NT2/D1 (cell line): ENCODE results near the gene KIF26A.

Experiments used
- DNase-seq: peaks from one replicate; pipeline ENCODE4 v3.0.0-alpha.2; 2011; ENCODE audit warnings: low read depth, low spot score
- H3K27me3 ChIP-seq: 2 replicates; pipeline ENCODE4 v1.6.0; 2011; ENCODE audit warnings: mild to moderate bottlenecking; ENCODE audit not compliant: insufficient read length, insufficient read depth
- H3K36me3 ChIP-seq: 2 replicates; pipeline ENCODE4 v1.6.1; 2011; ENCODE audit warnings: mild to moderate bottlenecking, low read length, mixed read lengths; ENCODE audit not compliant: insufficient read depth, insufficient read length
- H3K4me1 ChIP-seq: 2 replicates; pipeline ENCODE4 v1.5.1; 2011; ENCODE audit not compliant: insufficient read depth, insufficient read length
- H3K4me3 ChIP-seq: 2 replicates; pipeline ENCODE4 v1.5.1; 2011; ENCODE audit warnings: low read depth; ENCODE audit not compliant: insufficient read length
- H3K9ac ChIP-seq: 2 replicates; pipeline ENCODE4 v1.6.0; 2011; ENCODE audit warnings: low read depth; ENCODE audit not compliant: insufficient read length
- H3K9me3 ChIP-seq: 2 replicates; pipeline ENCODE4 v1.5.1; 2011; ENCODE audit warnings: mild to moderate bottlenecking, low read length; ENCODE audit not compliant: insufficient read depth
- SUZ12 ChIP-seq: IDR thresholded peaks from 2 replicates; pipeline ENCODE4 v1.6.1; 2011; ENCODE audit not compliant: insufficient read length, insufficient read depth; ENCODE audit errors: extremely low read depth
- YY1 ChIP-seq: IDR thresholded peaks from 2 replicates; pipeline ENCODE4 v1.6.1; 2011; ENCODE audit not compliant: insufficient read length, insufficient read depth
- ZNF274 ChIP-seq: IDR thresholded peaks from 2 replicates; pipeline ENCODE4 v1.6.1; 2011; ENCODE audit warnings: mild to moderate bottlenecking, low read depth, low read length

Gene KIF26A

DNA sequence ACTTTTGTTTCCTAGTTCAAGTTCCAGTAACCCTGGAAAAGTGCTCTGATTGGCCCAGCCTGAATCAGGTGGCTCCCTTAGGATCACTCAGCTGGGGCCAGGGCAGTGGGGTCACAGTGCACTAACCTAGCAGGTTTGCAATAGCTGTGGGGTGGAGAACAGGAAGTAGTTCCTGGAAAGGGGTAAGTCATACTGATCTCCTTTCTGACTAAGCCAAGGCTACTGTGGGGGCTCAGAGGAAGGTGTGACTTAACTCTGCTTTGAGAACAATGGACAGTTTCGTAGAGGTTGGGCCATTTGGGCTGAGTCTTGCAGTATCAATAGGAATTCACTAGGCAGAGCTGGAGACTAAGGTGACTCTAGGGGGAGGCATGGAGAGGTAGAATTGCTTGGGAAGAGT, 89.4 kb downstream of the KIF26A start:
- Histone ChIP-seq H3K9me3 (peaks cover 13% of the 10 kb centered on the region; the same call in 1 of the 2 replicates), H3K36me3 (no peaks in the 10 kb centered on the region), H3K4me3 (no peak overlapping the region), H3K27me3 (no peaks in the 10 kb centered on the region), H3K9ac (no peak overlapping the region), H3K4me1 (peaks cover 10% of the 10 kb centered on the region)
- DNase-seq: no peak
- no peak for TF ChIP-seq ZNF274
- no peak for TF ChIP-seq SUZ12
- no peak for TF ChIP-seq YY1

DNA sequence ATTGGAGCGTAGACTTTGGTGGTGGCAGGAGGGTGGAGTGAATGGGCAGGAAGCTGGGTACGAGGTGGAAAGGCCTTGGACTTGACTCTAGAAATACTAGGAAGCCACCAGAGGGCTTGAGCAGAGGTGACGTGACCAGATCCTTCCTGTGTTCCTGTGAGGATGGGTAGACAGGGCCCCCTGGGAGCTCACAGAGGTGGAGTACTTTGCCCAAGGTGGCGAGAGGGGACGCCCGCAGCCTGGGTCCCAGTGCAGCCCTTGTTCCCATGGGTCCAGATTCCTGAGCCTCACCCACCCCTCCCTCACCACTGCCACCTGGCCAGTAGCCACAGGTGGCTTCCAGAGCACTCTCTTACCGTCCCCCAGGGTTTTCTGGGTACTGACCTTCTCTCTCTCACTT, 89.8 kb downstream of the KIF26A start:
- peaks cover 17% of the 10 kb centered on the region; the same call in 1 of the 2 replicates for H3K9me3 ChIP-seq
- TF ChIP-seq ZNF274: no peak
- peaks cover 9% of the 10 kb centered on the region for H3K4me1 ChIP-seq
- no peaks in the 10 kb centered on the region for H3K36me3 ChIP-seq
- no peaks in the 10 kb centered on the region for H3K27me3 ChIP-seq
- no peak overlapping the region for H3K4me3 ChIP-seq
- no peak overlapping the region for H3K9ac ChIP-seq
- no peak for DNase-seq

DNA sequence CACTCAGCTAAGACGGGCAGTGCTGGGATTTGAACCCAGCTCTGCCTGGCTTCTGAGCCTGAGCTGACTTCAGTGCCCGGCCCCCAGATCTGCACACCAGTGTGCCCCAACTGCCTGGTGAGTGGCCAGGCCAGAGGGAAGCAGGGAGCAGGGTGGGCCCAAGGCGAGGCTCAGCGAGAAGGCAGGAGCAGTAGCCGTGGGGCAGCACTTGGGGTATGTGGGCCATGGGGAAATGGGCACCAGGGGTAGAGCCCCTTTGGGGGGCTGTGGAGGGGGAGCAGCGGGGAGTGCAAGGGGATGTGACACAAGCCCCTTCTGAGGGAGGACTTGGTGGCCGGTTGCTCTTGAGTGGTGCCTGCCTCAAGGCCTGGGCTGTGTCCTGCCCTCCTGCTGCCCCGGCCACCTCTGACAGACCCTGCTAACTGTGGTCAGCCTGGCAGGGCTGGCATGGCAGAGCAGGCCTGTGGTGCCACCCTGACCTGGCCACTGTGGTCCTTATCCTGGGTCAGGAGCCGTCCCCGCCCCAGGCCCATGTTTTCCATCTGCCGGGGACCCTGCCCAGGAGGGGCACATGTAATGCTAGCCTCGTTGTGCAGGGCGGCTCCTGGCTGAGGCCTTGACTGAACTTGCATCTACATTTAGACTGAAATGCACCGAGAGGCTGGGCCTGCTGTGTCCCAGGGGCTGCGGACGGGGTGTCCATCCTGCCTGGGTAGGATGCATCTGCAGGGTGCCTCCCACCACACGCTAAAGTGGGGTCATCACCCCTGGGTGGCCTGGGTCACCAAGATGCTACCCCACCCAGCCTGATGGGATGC, 90.5 kb downstream of the KIF26A start:
- Histone ChIP-seq H3K9ac (no peak overlapping the region), H3K36me3 (no peaks in the 10 kb centered on the region), H3K4me1 (peaks cover 3% of the 10 kb centered on the region), H3K4me3 (no peak overlapping the region), H3K9me3 (peaks cover 21% of the 10 kb centered on the region; the same call in 1 of the 2 replicates), H3K27me3 (no peaks in the 10 kb centered on the region)
- no peak for DNase-seq
- TF ChIP-seq SUZ12 (no peak), YY1 (no peak), ZNF274 (no peak)

DNA sequence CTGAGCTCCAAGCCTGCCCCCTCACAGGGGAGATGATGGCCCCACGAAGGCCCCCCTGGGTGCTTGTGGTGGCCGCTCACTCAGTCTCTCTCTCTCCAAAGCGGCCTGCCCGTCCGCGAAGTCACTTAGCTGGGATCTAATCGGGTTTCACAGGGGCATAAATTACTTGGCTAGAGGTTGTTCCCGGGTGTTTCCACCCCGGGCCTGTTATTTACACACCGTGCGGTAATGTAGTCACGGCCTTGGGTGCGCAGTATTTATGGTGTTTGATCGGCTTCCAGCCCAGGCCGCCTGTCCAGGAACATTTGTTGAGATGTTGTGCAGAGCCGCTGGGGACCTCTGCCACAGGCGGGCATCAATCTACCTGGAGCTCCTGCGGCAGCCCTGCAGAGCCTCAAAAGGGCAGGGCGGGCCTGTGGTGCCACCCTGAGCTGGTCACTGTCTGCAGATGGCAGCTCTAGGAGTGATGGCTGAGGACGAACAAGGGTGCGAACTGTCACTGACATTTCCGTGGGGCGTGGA, 91.2 kb downstream of the KIF26A start:
- Histone ChIP-seq H3K9me3 (peaks cover 28% of the 10 kb centered on the region; the same call in 1 of the 2 replicates), H3K4me3 (no peak overlapping the region), H3K9ac (no peak overlapping the region), H3K4me1 (no peaks in the 10 kb centered on the region), H3K36me3 (no peaks in the 10 kb centered on the region), H3K27me3 (no peaks in the 10 kb centered on the region)
- DNase-seq: no peak
- TF ChIP-seq ZNF274 (no peak), SUZ12 (no peak), YY1 (no peak)

DNA sequence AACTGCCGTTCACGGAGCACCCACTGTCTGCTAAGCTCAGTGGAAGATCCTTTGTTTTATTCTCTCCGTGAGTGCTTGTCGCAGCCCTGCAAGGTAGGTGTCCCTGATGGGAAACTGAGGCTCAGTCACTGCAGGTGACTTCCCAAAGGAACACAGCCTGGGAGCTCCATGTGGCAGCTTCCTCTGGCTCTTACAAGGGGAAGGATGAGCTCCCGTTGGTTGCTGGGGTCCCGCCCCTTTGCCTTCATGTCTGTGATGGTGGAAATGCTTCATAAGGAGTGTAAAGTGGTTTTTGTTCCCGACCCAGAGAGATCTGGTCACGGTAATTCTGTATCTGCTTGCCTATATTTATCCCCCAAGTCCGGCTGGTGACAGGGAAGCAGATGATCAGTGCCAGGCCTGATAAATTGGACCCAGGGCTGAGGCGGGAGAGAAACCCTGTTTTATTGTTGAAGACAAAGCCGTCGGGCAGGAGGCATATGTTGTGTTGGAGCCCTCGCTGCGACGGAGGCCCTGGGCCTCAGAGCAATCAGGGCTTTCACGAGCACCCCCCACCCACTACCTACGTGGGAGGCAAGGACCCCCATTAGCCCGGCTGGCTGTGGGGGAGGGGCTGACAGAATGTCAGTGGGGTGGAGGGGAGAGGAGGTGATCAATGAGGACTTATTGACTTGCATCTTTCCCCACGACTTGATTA, 91.9 kb downstream of the KIF26A start:
- no peaks in the 10 kb centered on the region for H3K4me1 ChIP-seq
- no peaks in the 10 kb centered on the region for H3K27me3 ChIP-seq
- peaks cover 28% of the 10 kb centered on the region; the same call in 1 of the 2 replicates for H3K9me3 ChIP-seq
- TF ChIP-seq YY1: no peak
- TF ChIP-seq SUZ12: no peak
- TF ChIP-seq ZNF274: no peak
- no peak for DNase-seq
- no peak overlapping the region for H3K9ac ChIP-seq
- H3K4me3 ChIP-seq: no peak overlapping the region
- H3K36me3 ChIP-seq: no peaks in the 10 kb centered on the region
